ENCODE measurements around the gene PTBP3.

GRCh38 chr9:112242147-112242804 lies 91.1 kb downstream of the PTBP3 start:
- TF ChIP-seq POLR2A (IDR thresholded peaks at IDR 0.05; ENCODE audit: low read length) (no peak), GATA1 (IDR thresholded peaks at IDR 0.05; ENCODE audit: low read depth, low read length) (no peak)

Data from erythroblast (primary cell).